SU-DHL-6 (cell line): ENCODE results near the gene TOR2A.

Experiments
- H2AFZ ChIP-seq: fragments of 200-600 bp; sonication (generic); 2 replicates; pipeline ENCODE4 v1.6.1; 2014; ENCODE audit warnings: low read depth, mild to moderate bottlenecking, moderate library complexity, mixed read lengths, antibody characterized with exemption, low read length; ENCODE audit not compliant: severe bottlenecking
- H3F3A ChIP-seq: fragments of 200-600 bp; shearing (Covaris generic); 2 replicates; pipeline ENCODE4 v1.6.0; 2016; ENCODE audit warnings: antibody characterized with exemption, mild to moderate bottlenecking; ENCODE audit not compliant: insufficient read depth
- H3K27ac ChIP-seq: fragments of 200-600 bp; sonication (generic); 2 replicates; pipeline ENCODE4 v1.5.1; 2016; ENCODE audit warnings: low read depth, mild to moderate bottlenecking, low read length, moderate library complexity, mixed read lengths
- H3K27me3 ChIP-seq: fragments of 200-600 bp; sonication (generic), shearing (Covaris generic); 2 replicates; pipeline ENCODE4 v1.6.0; 2014; ENCODE audit warnings: mild to moderate bottlenecking, low read length
- H3K36me3 ChIP-seq: fragments of 200-600 bp; sonication (generic); 2 replicates; pipeline ENCODE4 v1.6.1; 2014; ENCODE audit warnings: mild to moderate bottlenecking, low read length, mixed read lengths
- H3K4me2 ChIP-seq: fragments of 300-600, 200-600 bp; shearing (Covaris generic), sonication (generic); 2 replicates; pipeline ENCODE4 v1.6.0; 2014; ENCODE audit warnings: low read length, low read depth, mild to moderate bottlenecking; ENCODE audit not compliant: poor library complexity, severe bottlenecking
- H3K4me3 ChIP-seq: fragments of 200-600 bp; sonication (generic); 2 replicates; pipeline ENCODE4 v1.5.1; 2014; ENCODE audit warnings: antibody characterized with exemption, low read length, mild to moderate bottlenecking, mixed read lengths; ENCODE audit not compliant: insufficient read depth, poor library complexity, severe bottlenecking
- H3K79me2 ChIP-seq: fragments of 200-600 bp; sonication (generic); 2 replicates; pipeline ENCODE4 v1.6.1; 2014; ENCODE audit warnings: mild to moderate bottlenecking, low read length, moderate library complexity; ENCODE audit not compliant: insufficient read depth
- H3K9ac ChIP-seq: fragments of 200-600 bp; sonication (generic); 2 replicates; pipeline ENCODE4 v1.7.0; 2014; ENCODE audit warnings: mild to moderate bottlenecking, low read length
- H3K9me2 ChIP-seq: fragments of 200-600 bp; sonication (generic); replicated peaks from 2 replicates; pipeline ENCODE4 v1.6.1; 2014; ENCODE audit warnings: low read length; ENCODE audit not compliant: insufficient read depth
- H3K9me3 ChIP-seq: fragments of 200-600 bp; sonication (generic); 2 replicates; pipeline ENCODE4 v1.6.1; 2014; ENCODE audit warnings: low read length, mixed read lengths; ENCODE audit not compliant: insufficient read depth
- H4K20me1 ChIP-seq: fragments of 200-600 bp; sonication (generic); 2 replicates; pipeline ENCODE4 v1.6.1; 2014; ENCODE audit warnings: low read depth, mild to moderate bottlenecking, antibody characterized with exemption, low read length, moderate library complexity, mixed read lengths
- CTCF ChIP-seq: fragments of 200-600 bp; sonication (generic); IDR thresholded peaks from one replicate; pipeline ENCODE4 v1.5.1; 2017; ENCODE audit warnings: antibody characterized with exemption, mild to moderate bottlenecking, low read length, moderate library complexity; ENCODE audit not compliant: insufficient read depth, poor library complexity, severe bottlenecking
- EZH2phosphoT487 ChIP-seq: fragments of 200-600 bp; sonication (generic), shearing (Covaris generic); conservative IDR thresholded peaks from 2 replicates; pipeline ENCODE4 v1.6.1; 2018; ENCODE audit warnings: mild to moderate bottlenecking, antibody characterized with exemption, low read length, moderate library complexity, mixed read lengths

TOR2A gene

GRCh38 chr9:127741831-127742434 lies 6.8 kb upstream of the TOR2A start:
- Histone ChIP-seq H3K4me2 (no peak overlapping the region), H2AFZ (no peak overlapping the region), H3K27ac (no peak overlapping the region), H3K79me2 (no peaks in the 10 kb centered on the region), H3K9ac (no peak overlapping the region), H4K20me1 (no peaks in the 10 kb centered on the region), H3K9me2 (no peaks in the 10 kb centered on the region), H3K9me3 (no peaks in the 10 kb centered on the region), H3F3A (no peaks in the 10 kb centered on the region), H3K27me3 (no peaks in the 10 kb centered on the region), H3K4me3 (no peak overlapping the region), H3K36me3 (no peaks in the 10 kb centered on the region)
- TF ChIP-seq CTCF (no peak), EZH2phosphoT487 (no peak)

- TF ChIP-seq CTCF (no peak), EZH2phosphoT487 (no peak)
- H3K4me3 ChIP-seq, result no peak overlapping the region
- no peaks in the 10 kb centered on the region for H4K20me1 ChIP-seq
- H3K27me3 ChIP-seq, result no peaks in the 10 kb centered on the region
- no peaks in the 10 kb centered on the region for H3K36me3 ChIP-seq
- no peaks in the 10 kb centered on the region for H3F3A ChIP-seq
- no peak overlapping the region for H3K9ac ChIP-seq
- H3K79me2 ChIP-seq, result no peaks in the 10 kb centered on the region
- H3K9me2 ChIP-seq, result no peaks in the 10 kb centered on the region
- H3K9me3 ChIP-seq, result no peaks in the 10 kb centered on the region
- H2AFZ ChIP-seq, result no peak overlapping the region
- no peak overlapping the region for H3K4me2 ChIP-seq
- no peak overlapping the region for H3K27ac ChIP-seq
These were observed 4.7 kb upstream of the TOR2A start for GRCh38 chr9:127739614-127740330.

DNA sequence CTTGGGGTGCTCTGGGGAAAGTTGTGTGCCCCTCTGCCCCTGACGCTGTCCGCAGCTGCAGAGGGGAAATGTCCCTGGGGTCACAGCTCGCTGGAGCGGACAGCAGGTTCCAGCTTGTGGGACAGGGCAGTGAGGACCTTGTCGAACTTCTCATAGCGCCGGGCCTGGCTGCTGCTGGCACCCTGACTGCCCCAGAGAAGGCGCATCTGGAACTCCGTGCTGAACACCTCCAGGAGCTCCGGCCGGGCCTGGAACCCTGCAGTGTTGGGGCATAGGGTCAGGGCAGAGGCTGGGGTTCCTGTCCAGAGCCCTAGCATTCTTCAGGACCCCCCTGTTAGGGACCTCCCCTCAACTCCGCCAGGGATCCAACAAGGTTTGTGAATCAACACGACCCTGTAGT lies 3.6 kb upstream of the TOR2A start:
- Histone ChIP-seq H3K9me3 (no peaks in the 10 kb centered on the region), H3K9ac (no peak overlapping the region), H4K20me1 (no peaks in the 10 kb centered on the region), H3K36me3 (no peaks in the 10 kb centered on the region), H3K27ac (no peak overlapping the region), H3F3A (peaks cover 1% of the 10 kb centered on the region; the same call in 1 of the 2 replicates), H3K4me2 (no peak overlapping the region), H2AFZ (no peak overlapping the region), H3K79me2 (no peaks in the 10 kb centered on the region), H3K9me2 (no peaks in the 10 kb centered on the region), H3K27me3 (no peaks in the 10 kb centered on the region), H3K4me3 (no peak overlapping the region)
- TF ChIP-seq EZH2phosphoT487, result no peak
- no peak for TF ChIP-seq CTCF
